HEK293 (cell line): ENCODE measurements around the gene SYT5.

Experiments used
- BCL11B ChIP-seq: fragments of 450-650 bp; formaldehyde crosslinking; IDR thresholded peaks from 2 replicates; pipeline ENCODE4 v1.5.1; 2016; ENCODE audit warnings: low read depth, missing biosample characterization, missing genetic modification characterization
- CTCF ChIP-seq: fragments of 450-650 bp; formaldehyde crosslinking; IDR thresholded peaks from 2 replicates; pipeline ENCODE4 v1.5.1; 2016; ENCODE audit warnings: missing biosample characterization, missing genetic modification characterization
- GFI1B ChIP-seq: fragments of 450-650 bp; formaldehyde crosslinking; IDR thresholded peaks from 2 replicates; pipeline ENCODE4 v1.5.1; 2016; ENCODE audit warnings: missing biosample characterization, missing genetic modification characterization
- HOXA7 ChIP-seq: sonication (generic); formaldehyde crosslinking; IDR thresholded peaks from 2 replicates; pipeline ENCODE4 v1.8.1; 2022; ENCODE audit warnings: missing genetic modification reagents, borderline replicate concordance
- HOXC10 ChIP-seq: sonication (generic); formaldehyde crosslinking; IDR thresholded peaks from 2 replicates; pipeline ENCODE4 v1.8.1; 2023; ENCODE audit warnings: mild to moderate bottlenecking, missing genetic modification reagents
- SCRT1 ChIP-seq: fragments of 450-650 bp; formaldehyde crosslinking; IDR thresholded peaks from 2 replicates; pipeline ENCODE4 v1.5.1; 2016; ENCODE audit warnings: missing biosample characterization, missing genetic modification characterization, borderline replicate concordance
- SETDB1 ChIP-seq: IDR thresholded peaks from one replicate; pipeline ENCODE4 v1.6.1; 2017; ENCODE audit warnings: mild to moderate bottlenecking, low read length, moderate library complexity, mixed read lengths; ENCODE audit not compliant: insufficient read length
- SP3 ChIP-seq: fragments of 450-650 bp; formaldehyde crosslinking; IDR thresholded peaks from 2 replicates; pipeline ENCODE4 v1.5.1; 2016; ENCODE audit warnings: missing biosample characterization, missing genetic modification characterization
- WT1 ChIP-seq: fragments of 450-650 bp; formaldehyde crosslinking; IDR thresholded peaks from 2 replicates; pipeline ENCODE4 v1.5.1; 2016; ENCODE audit warnings: missing biosample characterization, missing genetic modification characterization
- YY1 ChIP-seq: fragments of 450-650 bp; formaldehyde crosslinking; IDR thresholded peaks from 2 replicates; pipeline ENCODE4 v1.5.1; 2018; ENCODE audit warnings: missing biosample characterization, missing genetic modification characterization
- ZBTB48 ChIP-seq: fragments of 450-650 bp; formaldehyde crosslinking; IDR thresholded peaks from 2 replicates; pipeline ENCODE4 v1.5.1; 2016; ENCODE audit warnings: missing biosample characterization, missing genetic modification characterization
- ZBTB7A ChIP-seq: fragments of 450-650 bp; formaldehyde crosslinking; IDR thresholded peaks from 2 replicates; pipeline ENCODE4 v1.5.1; 2016; ENCODE audit warnings: low read depth, missing biosample characterization, missing genetic modification characterization
- ZEB2 ChIP-seq: fragments of 450-650 bp; formaldehyde crosslinking; IDR thresholded peaks from 2 replicates; pipeline ENCODE4 v1.5.1; 2016; ENCODE audit warnings: missing biosample characterization, missing genetic modification characterization
- ZNF114 ChIP-seq: fragments of 450-650 bp; formaldehyde crosslinking; IDR thresholded peaks from 2 replicates; pipeline ENCODE4 v1.5.0; 2017; ENCODE audit warnings: missing biosample characterization, missing genetic modification characterization
- ZNF121 ChIP-seq: fragments of 450-650 bp; formaldehyde crosslinking; IDR thresholded peaks from 2 replicates; pipeline ENCODE4 v1.5.1; 2016; ENCODE audit warnings: missing biosample characterization, missing genetic modification characterization
- ZNF132 ChIP-seq: fragments of 450-650 bp; formaldehyde crosslinking; IDR thresholded peaks from 2 replicates; pipeline ENCODE4 v1.5.1; 2017; ENCODE audit warnings: missing biosample characterization, missing genetic modification characterization, borderline replicate concordance
- ZNF133 ChIP-seq: fragments of 450-650 bp; formaldehyde crosslinking; IDR thresholded peaks from 2 replicates; pipeline ENCODE4 v1.5.1; 2016; ENCODE audit warnings: missing biosample characterization, missing genetic modification characterization
- ZNF184 ChIP-seq: fragments of 450-650 bp; IDR thresholded peaks from 2 replicates; pipeline ENCODE4 v1.5.1; 2018; ENCODE audit warnings: missing biosample characterization, mild to moderate bottlenecking, missing genetic modification characterization
- ZNF266 ChIP-seq: fragments of 450-650 bp; formaldehyde crosslinking; IDR thresholded peaks from 2 replicates; pipeline ENCODE4 v1.5.1; 2016; ENCODE audit warnings: missing biosample characterization, missing genetic modification characterization, low read depth
- ZNF280D ChIP-seq: fragments of 450-650 bp; formaldehyde crosslinking; IDR thresholded peaks from 2 replicates; pipeline ENCODE4 v1.5.1; 2016; ENCODE audit warnings: missing biosample characterization, missing genetic modification characterization
- ZNF341 ChIP-seq: fragments of 450-650 bp; formaldehyde crosslinking; IDR thresholded peaks from 2 replicates; pipeline ENCODE4; 2016; ENCODE audit warnings: low read depth, missing biosample characterization, missing genetic modification characterization
- ZNF362 ChIP-seq: fragments of 450-650 bp; formaldehyde crosslinking; IDR thresholded peaks from 2 replicates; pipeline ENCODE4 v1.5.1; 2016; ENCODE audit warnings: missing biosample characterization, missing genetic modification characterization
- ZNF391 ChIP-seq: fragments of 450-650 bp; formaldehyde crosslinking; IDR thresholded peaks from 2 replicates; pipeline ENCODE4 v1.5.1; 2016; ENCODE audit warnings: low read depth, missing biosample characterization, missing genetic modification characterization, borderline replicate concordance
- ZNF426 ChIP-seq: fragments of 450-650 bp; formaldehyde crosslinking; IDR thresholded peaks from 2 replicates; pipeline ENCODE4 v1.5.1; 2017; ENCODE audit warnings: missing biosample characterization, missing genetic modification characterization, mild to moderate bottlenecking, inconsistent platforms, moderate library complexity
- ZNF558 ChIP-seq: fragments of 450-650 bp; formaldehyde crosslinking; IDR thresholded peaks from 2 replicates; pipeline ENCODE4 v1.5.1; 2016; ENCODE audit warnings: missing biosample characterization, missing genetic modification characterization
- ZNF571 ChIP-seq: fragments of 450-650 bp; formaldehyde crosslinking; IDR thresholded peaks from 2 replicates; pipeline ENCODE4 v1.5.0; 2017; ENCODE audit warnings: missing biosample characterization, missing genetic modification characterization
- ZNF600 ChIP-seq: fragments of 450-650 bp; formaldehyde crosslinking; IDR thresholded peaks from 2 replicates; pipeline ENCODE4 v1.5.1; 2016; ENCODE audit warnings: missing biosample characterization, missing genetic modification characterization
- ZNF621 ChIP-seq: fragments of 450-650 bp; formaldehyde crosslinking; IDR thresholded peaks from 2 replicates; pipeline ENCODE4 v1.5.1; 2017; ENCODE audit warnings: missing biosample characterization, missing genetic modification characterization
- ZNF623 ChIP-seq: fragments of 450-650 bp; formaldehyde crosslinking; IDR thresholded peaks from 2 replicates; pipeline ENCODE4 v1.5.1; 2016; ENCODE audit warnings: missing biosample characterization, missing genetic modification characterization
- ZNF660 ChIP-seq: fragments of 450-650 bp; IDR thresholded peaks from 2 replicates; pipeline ENCODE4 v1.5.1; 2018; ENCODE audit warnings: missing biosample characterization, mild to moderate bottlenecking, missing genetic modification characterization
- ZNF677 ChIP-seq: fragments of 450-650 bp; IDR thresholded peaks from 2 replicates; pipeline ENCODE4 v1.5.0; 2018; ENCODE audit warnings: missing biosample characterization, mild to moderate bottlenecking, missing genetic modification characterization, moderate library complexity
- ZNF76 ChIP-seq: fragments of 450-650 bp; formaldehyde crosslinking; IDR thresholded peaks from 2 replicates; pipeline ENCODE4; 2016; ENCODE audit warnings: low read depth, missing biosample characterization, missing genetic modification characterization, borderline replicate concordance
- ZSCAN16 ChIP-seq: fragments of 450-650 bp; formaldehyde crosslinking; IDR thresholded peaks from 2 replicates; pipeline ENCODE4 v1.5.1; 2016; ENCODE audit warnings: missing biosample characterization, missing genetic modification characterization
- ZSCAN23 ChIP-seq: fragments of 450-650 bp; formaldehyde crosslinking; IDR thresholded peaks from 2 replicates; pipeline ENCODE4 v1.5.1; 2016; ENCODE audit warnings: missing biosample characterization, missing genetic modification characterization
- ZSCAN30 ChIP-seq: fragments of 450-650 bp; IDR thresholded peaks from 2 replicates; pipeline ENCODE4 v1.5.1; 2018; ENCODE audit warnings: missing biosample characterization, mild to moderate bottlenecking, missing genetic modification characterization, moderate library complexity
- ZSCAN4 ChIP-seq: fragments of 450-650 bp; formaldehyde crosslinking; IDR thresholded peaks from 2 replicates; pipeline ENCODE4 v1.5.1; 2017; ENCODE audit warnings: missing biosample characterization, missing genetic modification characterization

SYT5 gene

GRCh38 chr19:55146078-55146704 is 33.9 kb downstream of the SYT5 start (continued):
- TF ChIP-seq ZNF426 (tag by site-specific recombination) (no peak), ZNF341 (no peak), ZNF391 (tag by site-specific recombination) (peak; percentile 28; the same call in 1 of the 2 replicates), BCL11B (tag by site-specific recombination) (peak; percentile 60; the same call in 1 of the 2 replicates), ZNF121 (no peak), ZNF621 (tag by site-specific recombination) (no peak), HOXA7 (CRISPR knock-in tag) (no peak), GFI1B (tag by site-specific recombination) (no peak), ZNF600 (tag by site-specific recombination) (no peak), ZNF132 (tag by site-specific recombination) (no peak), ZNF266 (tag by site-specific recombination) (no peak), ZSCAN4 (tag by site-specific recombination) (no peak), ZNF677 (tag by site-specific recombination) (no peak), SP3 (tag by site-specific recombination) (peak; percentile 52), YY1 (no peak), ZNF114 (tag by site-specific recombination) (no peak), ZBTB48 (tag by site-specific recombination) (no peak), ZNF76 (tag by site-specific recombination) (no peak; the same call in 1 of the 2 replicates), ZNF660 (tag by site-specific recombination) (0 out of 2 replicates have a peak, but pooled peaks have one; percentile 49), ZSCAN16 (no peak), ZNF133 (tag by site-specific recombination) (no peak), ZSCAN23 (no peak), ZSCAN30 (tag by site-specific recombination) (0 out of 2 replicates have a peak, but pooled peaks have one; percentile 43), HOXC10 (CRISPR knock-in tag) (no peak), SETDB1 (no peak), WT1 (tag by site-specific recombination) (0 out of 2 replicates have a peak, but pooled peaks have one; percentile 11), ZBTB7A (peak; percentile 83; the same call in 1 of the 2 replicates), ZNF184 (tag by site-specific recombination) (no peak), CTCF (tag by site-specific recombination) (peak; percentile 61; the same call in 1 of the 2 replicates), ZNF571 (tag by site-specific recombination) (no peak), ZNF558 (tag by site-specific recombination) (no peak), ZNF280D (no peak), ZNF362 (tag by site-specific recombination) (no peak), ZEB2 (tag by site-specific recombination) (no peak; the same call in 1 of the 2 replicates), SCRT1 (tag by site-specific recombination) (no peak), ZNF623 (tag by site-specific recombination) (no peak)
